T-helper 2 cell treated with Interferon-gamma antibody and Interleukin-4, amounts not matched to agents 5 μg/mL and 100 μg/mL, for 36 hours (primary cell): ENCODE results near the gene UBTFL1.

Experiments used
- DNase-seq: peaks from one replicate; pipeline ENCODE4 v3.0.0; 2021; ENCODE audit warnings: low spot score
- H3K27ac Mint-ChIP-seq: one replicate; pipeline ENCODE4 v1.8.0; 2021; ENCODE audit warnings: mild to moderate bottlenecking, mixed read lengths
- H3K27me3 Mint-ChIP-seq: one replicate; pipeline ENCODE4 v1.8.0; 2021; ENCODE audit warnings: low read depth, mixed read lengths
- H3K36me3 Mint-ChIP-seq: one replicate; pipeline ENCODE4 v1.8.0; 2021; ENCODE audit warnings: low read depth, mixed read lengths
- H3K4me1 Mint-ChIP-seq: one replicate; pipeline ENCODE4 v1.8.0; 2021; ENCODE audit warnings: low read depth, mixed read lengths
- H3K4me3 Mint-ChIP-seq: one replicate; pipeline ENCODE4 v1.8.0; 2022; ENCODE audit warnings: mild to moderate bottlenecking, moderate library complexity, mixed read lengths
- H3K9me3 Mint-ChIP-seq: one replicate; pipeline ENCODE4 v1.8.0; 2021; ENCODE audit warnings: mixed read lengths

UBTFL1 gene

GRCh38 chr11:90135016-90135415 lies 49.3 kb downstream of the UBTFL1 start:
- Mint-ChIP-seq H3K27me3 (peaks cover 51% of the 10 kb centered on the region), H3K4me3 (peak overlapping the region; percentile 63), H3K36me3 (no peaks in the 10 kb centered on the region), H3K27ac (no peak overlapping the region), H3K4me1 (peaks cover 11% of the 10 kb centered on the region), H3K9me3 (no peaks in the 10 kb centered on the region)
- no peak for DNase-seq
